NCI-H2081 treated with DMSO at 0.1 percent for 48 hours (cell line): ENCODE data around the gene FOSL2.

Experiments
- DNase-seq: peaks from one replicate; lab custom pipeline; 2025; lab: John Stamatoyannopoulos, UW

Gene FOSL2

GRCh38 chr2:28375236-28375635 is 17.4 kb upstream of the FOSL2 start:
- DNase-seq, result no peak

GRCh38 chr2:28375742-28376631 is 16.7 kb upstream of the FOSL2 start:
- DNase-seq, result no peak

- DNase-seq, result no peak
Observed at GRCh38 chr2:28377195-28377816, 15.4 kb upstream of the FOSL2 start.

- DNase-seq, result no peak
Observed at GRCh38 chr2:28377984-28378678, 14.5 kb upstream of the FOSL2 start.

GRCh38 chr2:28378679-28379584 is 13.7 kb upstream of the FOSL2 start:
- no peak for DNase-seq

- no peak for DNase-seq
Observed at GRCh38 chr2:28380219-28380618, 12.4 kb upstream of the FOSL2 start.

GRCh38 chr2:28381225-28382180 is 11.2 kb upstream of the FOSL2 start:
- no peak for DNase-seq

GRCh38 chr2:28382755-28383154 is 9.9 kb upstream of the FOSL2 start:
- DNase-seq, result no peak

GRCh38 chr2:28387082-28387960 is 5.3 kb upstream of the FOSL2 start:
- DNase-seq, result no peak

GRCh38 chr2:28389399-28390240 is 3.0 kb upstream of the FOSL2 start:
- no peak for DNase-seq

- DNase-seq, result no peak
Observed at GRCh38 chr2:28390241-28390745, 2.4 kb upstream of the FOSL2 start.

GRCh38 chr2:28390746-28391563 is 1.7 kb upstream of the FOSL2 start:
- no peak for DNase-seq

- DNase-seq, result no peak
Observed at GRCh38 chr2:28391564-28392296, 928 bp upstream of the FOSL2 start.

GRCh38 chr2:28393114-28393836 is 617 bp downstream of the FOSL2 start:
- no peak for DNase-seq

GRCh38 chr2:28394331-28394877 is 1.7 kb downstream of the FOSL2 start:
- no peak for DNase-seq

- no peak for DNase-seq
Observed at GRCh38 chr2:28394997-28395333, 2.3 kb downstream of the FOSL2 start.
